ENCODE measurements around the gene RASGEF1B. TPM values are rescaled to one million over a fixed set of nuclear protein-coding genes. Genes with fewer than 3 reads are reported as not detected.
"Not testable (repeated sequence)": the region's sequence is repeated elsewhere in the genome, so short reads cannot be mapped to it uniquely, and the experiment has no call there.

Gene RASGEF1B
- total and polyA plus RNA-seq, 2 experiments from 2014 or later = 2.9 to 4.6 TPM

DNA sequence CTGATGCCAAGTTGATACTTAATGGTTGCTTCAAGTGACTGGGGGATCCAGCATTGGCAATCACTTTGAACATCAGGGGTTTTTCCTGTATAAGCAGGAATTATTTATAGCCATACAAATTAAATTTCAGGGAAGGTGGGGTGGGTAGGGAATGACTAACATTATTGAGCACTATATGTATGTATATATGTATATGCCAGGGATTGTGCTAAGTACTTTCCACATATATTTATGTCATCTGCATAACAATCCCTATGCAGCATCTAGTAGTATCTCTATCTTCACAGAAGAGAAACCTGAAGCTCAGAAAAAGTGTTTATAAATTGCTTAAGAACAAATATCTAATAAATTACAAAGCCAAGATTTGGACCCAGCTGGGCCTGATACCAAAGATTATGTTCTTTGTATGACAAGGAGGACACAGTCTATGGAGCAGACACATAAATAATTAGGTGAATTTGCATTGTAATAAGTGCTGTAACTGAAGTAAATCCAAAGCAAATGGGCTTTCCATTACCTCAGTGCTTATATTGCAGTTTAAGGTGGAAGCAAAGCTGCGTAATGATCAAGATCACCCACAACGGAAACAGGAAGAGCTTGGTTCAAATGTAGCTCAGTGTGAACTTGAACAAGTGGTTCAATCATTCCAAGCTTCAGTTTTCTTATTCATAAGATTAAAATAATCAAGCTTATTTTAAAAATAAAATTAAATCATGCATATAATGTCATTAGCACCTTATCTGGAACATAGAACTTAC is 18.9 kb upstream of the RASGEF1B start:
- Histone ChIP-seq H3K4me1 (ENCODE audit: low read depth) (no peaks in the 10 kb centered on the region), H3K36me3 (no peaks in the 10 kb centered on the region), H3K27ac (no peak overlapping the region), H3K27me3 (no peaks in the 10 kb centered on the region), H3K9me3 (ENCODE audit: low read depth) (no peaks in the 10 kb centered on the region), H3K4me3 (no peak overlapping the region)
- TF ChIP-seq CTCF (IDR thresholded peaks at IDR 0.05; ENCODE audit: low read depth, low read length) = no peak
- DNase-seq (ENCODE audit: low read depth in 1 of 2, low spot score in 1 of 2) = no peak

DNA sequence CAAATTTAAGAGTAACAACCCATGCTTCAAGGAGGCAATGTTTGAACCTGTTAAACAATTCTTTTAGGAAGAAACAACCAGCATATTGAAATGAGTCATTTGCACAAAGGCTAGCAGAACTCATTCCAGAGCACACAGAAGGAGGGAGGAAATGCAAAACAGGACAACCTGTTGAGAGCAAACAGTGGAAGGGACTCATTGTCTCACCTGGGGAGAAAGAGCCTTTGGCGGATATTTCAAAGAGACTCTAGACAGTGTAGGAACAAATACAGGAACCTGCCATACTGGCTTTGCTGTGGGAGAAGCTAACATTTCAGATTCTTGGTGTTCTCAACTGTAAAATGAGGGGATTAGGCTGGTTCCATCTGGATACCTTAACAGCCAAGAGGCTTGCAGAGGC is 14.8 kb upstream of the RASGEF1B start:
- H3K27me3 ChIP-seq = no peaks in the 10 kb centered on the region
- no peaks in the 10 kb centered on the region for H3K9me3 ChIP-seq (ENCODE audit: low read depth)
- no peak for DNase-seq (ENCODE audit: low read depth in 1 of 2, low spot score in 1 of 2)
- H3K4me1 ChIP-seq (ENCODE audit: low read depth) = no peaks in the 10 kb centered on the region
- no peak overlapping the region for H3K4me3 ChIP-seq
- H3K36me3 ChIP-seq = no peaks in the 10 kb centered on the region
- TF ChIP-seq CTCF (IDR thresholded peaks at IDR 0.05; ENCODE audit: low read depth, low read length) = no peak
- no peak overlapping the region for H3K27ac ChIP-seq

DNA sequence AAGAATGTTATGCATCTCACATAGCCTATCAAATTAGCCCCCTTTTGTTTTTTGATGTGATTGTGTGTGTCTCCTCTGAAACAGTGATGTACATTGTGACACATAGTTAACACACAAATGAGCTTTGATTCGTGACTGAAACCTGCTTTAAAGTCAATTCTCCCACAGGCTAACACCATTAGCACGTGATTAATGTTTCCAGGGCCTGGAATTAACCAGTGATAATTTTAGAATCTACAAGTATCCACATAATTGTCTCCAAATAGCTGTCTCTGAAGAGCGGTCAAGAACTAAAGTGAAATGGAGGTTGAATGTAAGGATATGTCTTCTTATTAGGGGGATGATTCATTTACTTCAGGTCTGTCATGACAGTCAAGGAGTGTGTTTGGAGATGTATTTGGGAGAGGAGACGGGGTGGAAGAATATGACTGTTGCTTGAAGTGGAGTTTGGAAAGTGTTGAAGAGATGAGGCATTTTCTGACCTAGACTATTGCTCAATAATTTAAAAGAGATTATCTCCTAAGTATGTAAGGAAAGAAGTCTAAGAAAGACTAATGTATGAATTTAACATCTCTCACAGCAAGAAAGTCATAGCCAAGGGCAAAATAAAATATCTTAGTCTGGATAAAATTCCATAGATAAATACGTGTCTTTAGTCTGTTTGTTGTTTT is 13.7 kb upstream of the RASGEF1B start:
- Histone ChIP-seq H3K4me3 (no peak overlapping the region), H3K4me1 (ENCODE audit: low read depth) (no peaks in the 10 kb centered on the region), H3K36me3 (no peaks in the 10 kb centered on the region), H3K27me3 (no peaks in the 10 kb centered on the region), H3K9me3 (ENCODE audit: low read depth) (no peaks in the 10 kb centered on the region), H3K27ac (no peak overlapping the region)
- DNase-seq (ENCODE audit: low read depth in 1 of 2, low spot score in 1 of 2) = no peak
- no peak for TF ChIP-seq CTCF (IDR thresholded peaks at IDR 0.05; ENCODE audit: low read depth, low read length)

DNA sequence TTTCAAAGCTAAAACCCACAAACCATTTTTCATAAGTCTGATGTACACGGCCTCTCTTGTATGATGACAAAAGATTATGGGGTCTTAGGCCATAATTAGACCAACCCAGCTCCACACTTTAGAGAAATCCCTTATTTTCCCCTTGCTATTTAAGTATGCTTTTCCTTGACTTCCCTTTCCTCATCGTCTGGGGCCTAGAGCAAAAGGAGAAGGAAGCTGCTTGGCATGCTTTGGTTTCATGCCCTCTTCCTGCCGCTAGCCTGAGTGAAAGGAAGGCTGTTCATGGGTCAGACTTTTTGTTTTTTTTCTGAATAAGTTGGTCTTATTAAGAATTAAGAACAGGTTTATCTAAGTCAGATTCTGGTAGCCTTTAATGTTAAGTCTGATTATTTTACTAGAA is 10.6 kb upstream of the RASGEF1B start:
- no peaks in the 10 kb centered on the region for H3K9me3 ChIP-seq (ENCODE audit: low read depth)
- no peaks in the 10 kb centered on the region for H3K27me3 ChIP-seq
- H3K4me1 ChIP-seq (ENCODE audit: low read depth) = no peaks in the 10 kb centered on the region
- no peak for TF ChIP-seq CTCF (IDR thresholded peaks at IDR 0.05; ENCODE audit: low read depth, low read length)
- no peak overlapping the region for H3K27ac ChIP-seq
- DNase-seq (ENCODE audit: low read depth in 1 of 2, low spot score in 1 of 2) = no peak
- no peak overlapping the region for H3K4me3 ChIP-seq
- no peaks in the 10 kb centered on the region for H3K36me3 ChIP-seq

DNA sequence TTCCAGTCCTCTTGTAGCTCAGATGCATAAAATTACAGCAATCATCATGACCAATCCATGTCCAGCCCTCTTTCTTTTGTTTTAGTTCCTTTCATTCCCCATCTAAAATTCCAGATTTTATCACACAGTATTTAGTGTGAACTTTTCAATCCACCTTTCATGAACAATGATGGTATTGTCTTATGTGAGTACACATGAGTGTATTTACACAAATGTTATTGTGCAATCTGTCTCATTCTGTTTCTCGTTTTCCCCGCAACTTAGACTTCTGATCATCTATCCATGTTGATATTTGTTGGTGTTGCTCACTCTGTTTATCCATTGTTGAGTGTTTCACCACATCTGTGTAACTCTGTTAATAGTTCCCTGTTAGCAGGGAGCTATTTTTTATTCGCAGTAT is 9.4 kb upstream of the RASGEF1B start:
- Histone ChIP-seq H3K4me3 (no peak overlapping the region), H3K27ac (no peak overlapping the region), H3K36me3 (no peaks in the 10 kb centered on the region), H3K9me3 (ENCODE audit: low read depth) (no peaks in the 10 kb centered on the region), H3K4me1 (ENCODE audit: low read depth) (no peaks in the 10 kb centered on the region), H3K27me3 (no peaks in the 10 kb centered on the region)
- TF ChIP-seq CTCF (IDR thresholded peaks at IDR 0.05; ENCODE audit: low read depth, low read length) = no peak
- DNase-seq (ENCODE audit: low read depth in 1 of 2, low spot score in 1 of 2) = no peak

GRCh38 chr4:81479573-81479972 is 7.9 kb upstream of the RASGEF1B start:
- H3K27ac ChIP-seq; H3K9me3 ChIP-seq (ENCODE audit: low read depth); H3K4me3 ChIP-seq; H3K27me3 ChIP-seq; H3K4me1 ChIP-seq (ENCODE audit: low read depth); H3K36me3 ChIP-seq; DNase-seq (ENCODE audit: low read depth in 1 of 2, low spot score in 1 of 2): not testable (repeated sequence)

GRCh38 chr4:81473331-81474265 is 1.9 kb upstream of the RASGEF1B start:
- not testable (repeated sequence) for H3K27me3 ChIP-seq; H3K36me3 ChIP-seq; H3K9me3 ChIP-seq (ENCODE audit: low read depth); H3K4me3 ChIP-seq; H3K27ac ChIP-seq; H3K4me1 ChIP-seq (ENCODE audit: low read depth)
- peak in 1 of 2 donors; percentile 50 for DNase-seq (ENCODE audit: low read depth in 1 of 2, low spot score in 1 of 2)

Data from cardiac muscle cell (in vitro differentiated cells and primary cell).